ENCODE results near the gene POPDC2.
"Not testable (repeated sequence)": the region's sequence is repeated elsewhere in the genome, so short reads cannot be mapped to it uniquely, and the experiment has no call there.

Gene POPDC2

DNA sequence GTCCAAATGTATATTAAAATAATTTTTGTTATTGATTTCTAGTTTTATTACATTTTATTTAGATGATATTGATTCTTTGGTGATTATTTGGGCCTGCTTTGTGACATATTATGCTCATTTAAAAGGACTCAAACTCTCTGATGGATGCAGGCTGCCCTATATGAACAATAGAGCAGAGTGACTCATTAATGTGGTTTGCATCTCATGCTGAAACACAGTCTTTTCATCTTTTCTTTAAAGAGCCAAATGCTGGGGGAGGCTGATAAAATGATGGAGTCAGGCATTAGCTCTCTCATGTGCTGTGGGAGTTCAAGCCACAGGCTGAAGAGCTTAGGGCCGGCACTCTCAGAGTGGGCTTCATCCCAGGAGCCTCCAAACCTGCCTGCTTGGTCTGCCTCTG is 55.5 kb downstream of the POPDC2 start:
- H3K36me3 ChIP-seq (replicated peaks), result no peaks in the 10 kb centered on the region
- H3K4me1 ChIP-seq, result peaks cover 39% of the 10 kb centered on the region
- no peaks in the 10 kb centered on the region for H3K9me3 ChIP-seq
- no peak overlapping the region for H3K4me3 ChIP-seq
- H3K27me3 ChIP-seq (ENCODE audit: low read depth), result no peaks in the 10 kb centered on the region
- no peak for DNase-seq (ENCODE audit: low spot score in 2 of 2)
- in situ Hi-C loops (cut with MboI; ENCODE audit: low sequenced_read_pairs), result no loop called here

DNA sequence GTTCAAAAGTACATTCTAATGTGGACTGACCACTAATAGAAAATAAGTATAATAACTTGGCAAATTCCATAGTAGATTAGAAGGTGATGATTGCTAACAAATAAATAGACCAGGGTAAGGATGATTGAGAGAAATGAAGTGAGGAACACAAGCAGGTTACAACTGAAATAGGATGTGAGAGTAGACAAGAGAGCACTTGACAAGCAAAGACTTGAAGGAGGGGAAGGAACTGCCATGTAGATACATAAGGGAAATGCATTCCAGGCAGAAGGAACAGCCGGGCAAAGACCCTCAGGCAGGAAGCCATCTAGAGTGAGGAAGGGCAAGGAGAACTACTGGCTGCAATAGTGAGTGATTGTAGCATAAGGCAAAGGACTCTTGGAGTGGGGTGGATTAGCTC is 57.7 kb downstream of the POPDC2 start:
- no peaks in the 10 kb centered on the region for H3K9me3 ChIP-seq
- DNase-seq (ENCODE audit: low spot score in 2 of 2), result peak; percentile 41 to 79
- H3K27me3 ChIP-seq (ENCODE audit: low read depth), result no peaks in the 10 kb centered on the region
- in situ Hi-C loops (cut with MboI; ENCODE audit: low sequenced_read_pairs), result no loop called here
- no peak overlapping the region for H3K4me3 ChIP-seq
- H3K36me3 ChIP-seq (replicated peaks), result no peaks in the 10 kb centered on the region
- H3K4me1 ChIP-seq, result peaks cover 28% of the 10 kb centered on the region

DNA sequence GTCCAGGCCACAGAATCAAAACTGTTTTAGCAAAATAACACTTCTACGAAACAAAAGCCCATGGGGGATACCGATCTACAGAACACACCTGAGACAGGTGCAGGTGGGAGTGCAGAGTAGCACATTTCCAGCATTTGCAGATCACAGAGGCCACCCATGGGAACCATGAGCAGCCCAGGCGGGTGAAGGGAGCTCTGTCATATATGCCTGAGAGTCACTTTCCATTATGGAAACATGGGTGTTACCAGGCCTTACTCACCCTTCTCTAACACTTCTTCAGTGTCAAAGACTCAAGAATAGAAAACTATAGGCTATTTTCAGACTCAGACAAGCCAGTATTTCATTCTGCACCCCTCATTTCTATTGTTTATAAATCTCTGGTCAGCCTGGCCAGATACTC is 59.2 kb downstream of the POPDC2 start:
- peaks cover 28% of the 10 kb centered on the region for H3K4me1 ChIP-seq
- no peak overlapping the region for H3K4me3 ChIP-seq
- H3K9me3 ChIP-seq, result no peaks in the 10 kb centered on the region
- H3K27me3 ChIP-seq (ENCODE audit: low read depth), result no peaks in the 10 kb centered on the region
- H3K36me3 ChIP-seq (replicated peaks), result no peaks in the 10 kb centered on the region
- in situ Hi-C loops (cut with MboI; ENCODE audit: low sequenced_read_pairs), result no loop called here
- no peak for DNase-seq (ENCODE audit: low spot score in 2 of 2)

DNA sequence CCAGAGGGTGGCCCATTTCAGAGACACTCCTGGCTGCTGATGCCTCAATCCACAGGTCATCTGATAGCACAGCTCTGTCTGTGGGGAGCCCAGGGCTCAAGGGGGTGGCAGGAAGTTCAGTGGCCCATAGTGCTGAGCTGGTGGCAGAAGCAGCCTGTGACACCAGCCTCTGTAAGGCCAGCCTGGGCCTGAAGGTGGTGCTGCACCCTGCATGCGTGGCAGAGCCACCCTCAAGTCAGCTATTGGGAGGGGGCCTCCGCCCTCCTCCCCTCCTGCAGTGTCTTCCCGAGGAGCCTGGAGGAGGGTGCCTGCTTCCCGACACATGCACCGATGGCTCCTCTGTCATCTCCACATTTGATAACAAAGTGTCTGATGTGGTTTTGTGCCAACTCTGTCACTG is 59.7 kb downstream of the POPDC2 start:
- peaks cover 28% of the 10 kb centered on the region for H3K4me1 ChIP-seq
- in situ Hi-C loops (cut with MboI; ENCODE audit: low sequenced_read_pairs), result no loop called here
- no peaks in the 10 kb centered on the region for H3K36me3 ChIP-seq (replicated peaks)
- peak in 1 of 2 experiments; percentile 41 for DNase-seq (ENCODE audit: low spot score in 2 of 2)
- no peaks in the 10 kb centered on the region for H3K27me3 ChIP-seq (ENCODE audit: low read depth)
- H3K9me3 ChIP-seq, result no peaks in the 10 kb centered on the region
- H3K4me3 ChIP-seq, result no peak overlapping the region

DNA sequence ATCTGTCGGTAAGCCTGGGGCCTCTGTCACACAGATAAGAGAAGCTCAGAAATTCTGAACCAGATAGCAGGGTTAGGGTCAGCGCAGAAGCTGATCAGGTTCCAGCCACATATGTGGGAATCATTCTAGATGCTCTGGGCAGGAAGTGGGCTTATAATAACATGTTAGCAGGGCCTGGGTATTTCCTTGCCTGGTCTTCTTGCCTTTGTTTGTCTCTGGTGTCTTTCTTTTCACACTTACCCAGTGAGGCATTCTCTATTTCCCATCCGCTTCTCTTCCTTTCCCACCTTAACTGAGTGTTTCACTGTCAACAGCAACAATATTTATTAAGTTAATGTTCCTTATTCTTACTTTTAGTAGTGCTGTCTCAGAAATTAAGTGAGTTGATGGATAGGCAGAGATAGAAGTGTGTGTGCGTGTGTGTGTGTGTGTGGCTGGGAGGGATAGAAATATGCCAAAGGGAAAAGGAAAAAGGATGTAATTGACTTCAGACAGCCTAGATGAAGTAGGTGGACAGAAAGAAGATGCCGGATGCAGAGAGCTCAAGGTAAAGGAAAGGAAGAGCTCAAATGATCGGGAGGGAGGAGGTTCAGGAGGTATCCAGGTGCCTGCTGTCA is 60.7 kb downstream of the POPDC2 start:
- H3K4me1 ChIP-seq, result peaks cover 28% of the 10 kb centered on the region
- no peaks in the 10 kb centered on the region for H3K9me3 ChIP-seq
- no peaks in the 10 kb centered on the region for H3K36me3 ChIP-seq (replicated peaks)
- H3K27me3 ChIP-seq (ENCODE audit: low read depth), result no peaks in the 10 kb centered on the region
- in situ Hi-C loops (cut with MboI; ENCODE audit: low sequenced_read_pairs), result no loop called here
- H3K4me3 ChIP-seq, result no peak overlapping the region
- DNase-seq (ENCODE audit: low spot score in 2 of 2), result no peak

DNA sequence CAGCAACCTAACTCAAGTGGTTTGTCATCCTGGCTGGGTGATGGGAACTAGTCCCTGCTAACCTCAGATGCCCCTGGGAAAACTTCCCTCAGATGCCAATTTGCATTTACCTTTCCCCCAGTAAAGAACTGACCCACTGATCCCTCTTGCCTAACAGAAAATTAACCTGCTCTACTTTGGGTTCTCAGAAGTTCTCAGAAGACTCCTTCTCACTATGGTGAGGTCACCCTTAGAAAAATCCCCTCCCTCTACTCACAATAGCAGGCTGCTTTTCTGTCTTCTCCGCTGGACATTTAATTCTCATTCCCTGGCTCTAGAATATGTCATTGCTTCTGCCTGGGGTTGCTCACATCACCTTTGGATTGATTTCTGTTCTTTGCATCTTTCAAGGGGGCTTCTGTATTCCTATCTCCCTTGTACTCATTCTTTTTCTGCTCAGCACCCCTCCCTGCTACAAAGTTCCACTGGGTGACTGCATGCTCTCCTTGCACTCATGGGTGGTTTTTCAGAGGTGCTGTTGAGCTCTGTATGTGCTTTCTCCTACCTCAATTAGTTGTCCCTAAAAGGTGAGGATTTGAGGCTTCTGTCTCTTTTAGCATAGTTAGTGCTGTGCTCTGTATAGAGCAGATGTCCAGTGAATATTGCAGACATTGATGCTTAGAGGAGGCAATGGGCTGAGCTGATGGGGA is 61.8 kb downstream of the POPDC2 start:
- DNase-seq (ENCODE audit: low spot score in 2 of 2), result no peak
- in situ Hi-C loops (cut with MboI; ENCODE audit: low sequenced_read_pairs), result no loop called here
- H3K4me3 ChIP-seq, result no peak overlapping the region
- H3K36me3 ChIP-seq (replicated peaks), result no peaks in the 10 kb centered on the region
- no peaks in the 10 kb centered on the region for H3K9me3 ChIP-seq
- peaks cover 25% of the 10 kb centered on the region for H3K4me1 ChIP-seq
- H3K27me3 ChIP-seq (ENCODE audit: low read depth), result no peaks in the 10 kb centered on the region

DNA sequence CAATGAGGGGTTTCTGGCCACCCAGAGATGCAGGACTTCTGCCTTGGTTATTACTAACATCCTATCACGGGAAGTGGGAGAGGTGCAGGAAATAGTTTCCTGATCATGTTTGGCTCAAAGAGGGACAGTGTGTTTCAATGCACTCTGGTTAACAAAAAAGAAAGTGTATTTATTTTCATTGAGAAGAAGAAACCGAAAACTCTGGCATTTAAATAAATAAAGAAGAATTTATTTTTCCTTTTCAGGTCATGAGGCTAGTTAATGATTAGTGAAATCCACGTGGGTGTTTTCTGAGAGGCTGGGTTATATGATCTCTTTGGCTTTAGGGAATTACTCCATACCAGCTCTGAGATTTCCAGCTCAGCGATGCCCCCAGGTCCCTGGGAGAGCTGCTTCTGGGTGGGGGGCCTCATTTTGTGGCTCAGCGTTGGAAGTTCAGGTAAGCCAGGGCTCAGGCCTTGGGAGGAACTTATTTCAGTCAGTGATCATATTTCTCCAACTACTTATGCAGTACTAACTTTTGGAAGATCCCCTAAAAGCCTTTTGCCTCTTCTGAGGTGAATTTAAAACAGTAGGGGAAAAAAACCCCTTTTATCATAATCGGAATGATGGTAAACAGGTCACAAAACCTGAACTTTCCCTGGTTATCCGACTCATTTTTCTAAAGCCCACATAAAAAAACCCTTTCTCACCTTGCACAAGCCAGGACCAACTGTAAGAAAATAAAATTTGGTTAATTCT is 62.7 kb downstream of the POPDC2 start, which contains the start of gene PLA1A:
TSS of gene PLA1A (plus strand) at position 338 of the 741 bp plus-strand sequence. CDS start at position 367, 29 bp downstream.
- DNase-seq (ENCODE audit: low spot score in 2 of 2), result no peak
- Histone ChIP-seq H3K9me3 (no peaks in the 10 kb centered on the region), H3K36me3 (replicated peaks) (no peaks in the 10 kb centered on the region), H3K4me1 (peaks cover 17% of the 10 kb centered on the region), H3K4me3 (no peak within 1 kb of the TSS), H3K27me3 (ENCODE audit: low read depth) (no peaks in the 10 kb centered on the region)
- in situ Hi-C loops (cut with MboI; ENCODE audit: low sequenced_read_pairs), result no loop called here

DNA sequence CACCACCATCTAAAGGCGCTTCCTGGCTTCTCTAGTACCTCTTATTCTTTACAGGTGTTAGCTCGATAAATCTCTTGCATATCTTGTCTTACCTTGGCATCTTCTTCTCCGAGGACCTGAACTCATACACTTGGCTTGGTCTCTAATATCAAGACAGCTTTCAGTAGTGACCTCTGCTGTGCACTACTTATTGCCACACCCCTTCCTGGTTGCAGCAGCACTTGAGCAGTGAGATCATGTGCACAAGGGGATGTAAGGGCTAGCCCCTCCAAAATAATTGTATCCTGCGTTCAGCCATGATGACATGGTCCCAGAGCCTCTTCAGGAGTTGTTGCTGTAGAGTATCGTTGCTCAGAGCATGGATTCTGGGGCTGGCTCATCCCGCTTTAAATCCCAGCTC is 64.0 kb downstream of the POPDC2 start:
- Histone ChIP-seq H3K9me3 (no peaks in the 10 kb centered on the region), H3K4me1 (peaks cover 6% of the 10 kb centered on the region), H3K36me3 (replicated peaks) (no peaks in the 10 kb centered on the region), H3K4me3 (no peak overlapping the region), H3K27me3 (ENCODE audit: low read depth) (no peaks in the 10 kb centered on the region)
- in situ Hi-C loops (cut with MboI; ENCODE audit: low sequenced_read_pairs), result no loop called here
- DNase-seq (ENCODE audit: low spot score in 2 of 2), result no peak

DNA sequence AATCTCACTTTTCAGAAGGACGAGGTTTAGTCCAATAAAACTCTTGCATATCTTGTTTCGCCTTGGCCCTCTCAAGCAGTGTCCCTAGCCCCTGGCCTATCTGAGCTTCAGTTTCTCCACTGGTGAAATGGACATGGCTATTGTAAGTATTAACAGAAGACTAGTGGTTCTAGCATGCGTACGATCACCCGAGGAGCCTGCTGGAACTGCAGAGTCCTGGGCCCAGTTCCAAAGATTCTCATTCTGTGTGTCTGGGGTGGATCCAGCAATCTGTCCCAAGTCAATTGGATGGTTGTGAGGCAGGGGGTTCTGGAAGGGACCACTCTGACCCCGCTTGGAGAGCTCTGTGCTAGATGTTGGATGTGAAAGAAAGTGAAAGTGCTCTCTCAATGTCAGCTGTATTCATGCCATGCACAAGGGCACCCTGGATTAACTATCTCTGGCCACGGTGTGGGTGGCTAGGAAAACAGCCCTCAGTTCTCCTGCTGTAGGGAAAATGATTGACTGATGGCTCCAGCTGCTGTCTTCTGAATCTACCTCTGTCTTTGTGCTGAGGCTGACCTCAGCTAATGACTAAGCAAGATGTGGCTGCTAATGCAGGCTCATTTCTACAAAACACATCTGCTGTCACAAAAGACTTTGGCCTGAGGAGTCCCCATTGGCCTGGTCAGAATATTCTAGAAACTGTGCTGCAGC is 64.6 kb downstream of the POPDC2 start:
- Histone ChIP-seq H3K9me3 (no peaks in the 10 kb centered on the region; the same call in 1 of the 2 replicates), H3K4me3 (no peak overlapping the region), H3K27me3 (ENCODE audit: low read depth) (no peaks in the 10 kb centered on the region), H3K4me1 (no peaks in the 10 kb centered on the region), H3K36me3 (replicated peaks) (no peaks in the 10 kb centered on the region)
- DNase-seq (ENCODE audit: low spot score in 2 of 2), result no peak
- in situ Hi-C loops (cut with MboI; ENCODE audit: low sequenced_read_pairs), result no loop called here

DNA sequence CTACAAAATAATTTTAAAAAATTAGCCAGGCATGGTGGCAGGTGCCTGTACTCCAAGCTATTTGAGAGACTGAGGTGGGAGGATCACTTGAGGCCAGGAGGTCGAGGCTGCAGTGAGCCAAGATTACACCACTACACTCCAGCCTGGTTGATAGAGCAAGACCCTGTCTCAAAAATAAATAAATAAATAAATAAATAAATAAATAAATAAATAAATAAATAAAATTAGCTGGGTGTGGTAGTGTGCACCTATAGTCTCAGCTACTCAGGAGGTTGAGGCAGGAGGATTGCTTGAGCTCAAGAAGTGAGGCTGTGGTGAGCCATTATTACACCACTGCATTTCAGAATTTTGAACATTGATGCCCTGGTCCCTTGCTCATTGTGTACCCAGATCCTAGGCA is 65.5 kb downstream of the POPDC2 start:
- in situ Hi-C loops (cut with MboI; ENCODE audit: low sequenced_read_pairs); H3K9me3 ChIP-seq; H3K36me3 ChIP-seq (replicated peaks); H3K4me3 ChIP-seq; DNase-seq (ENCODE audit: low spot score in 2 of 2); H3K27me3 ChIP-seq (ENCODE audit: low read depth); H3K4me1 ChIP-seq: not testable (repeated sequence)

DNA sequence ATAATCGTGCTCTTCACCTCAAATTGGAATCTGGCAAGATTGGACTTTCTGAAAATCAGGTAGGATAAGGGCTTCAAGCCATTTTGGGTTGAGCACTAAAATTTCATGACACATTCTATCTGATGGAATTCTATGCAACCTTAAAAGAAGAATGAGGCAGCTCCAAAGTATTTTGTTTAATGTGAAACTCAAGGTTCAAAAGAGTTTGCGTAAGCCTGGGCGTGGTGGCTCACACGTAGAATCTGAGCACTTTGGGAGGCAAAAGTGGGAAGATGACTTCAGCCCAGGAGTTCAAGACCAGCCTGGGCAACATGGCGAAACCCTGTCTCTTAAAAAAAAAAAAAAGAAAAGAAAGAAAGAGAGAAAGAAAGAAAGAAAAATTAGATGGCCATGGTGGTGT is 66.3 kb downstream of the POPDC2 start:
- no peak for DNase-seq (ENCODE audit: low spot score in 2 of 2)
- Histone ChIP-seq H3K4me1 (no peaks in the 10 kb centered on the region), H3K4me3 (no peak overlapping the region), H3K27me3 (ENCODE audit: low read depth) (no peaks in the 10 kb centered on the region), H3K36me3 (replicated peaks) (no peaks in the 10 kb centered on the region), H3K9me3 (no peaks in the 10 kb centered on the region; the same call in 1 of the 2 replicates)
- in situ Hi-C loops (cut with MboI; ENCODE audit: low sequenced_read_pairs), result no loop called here

DNA sequence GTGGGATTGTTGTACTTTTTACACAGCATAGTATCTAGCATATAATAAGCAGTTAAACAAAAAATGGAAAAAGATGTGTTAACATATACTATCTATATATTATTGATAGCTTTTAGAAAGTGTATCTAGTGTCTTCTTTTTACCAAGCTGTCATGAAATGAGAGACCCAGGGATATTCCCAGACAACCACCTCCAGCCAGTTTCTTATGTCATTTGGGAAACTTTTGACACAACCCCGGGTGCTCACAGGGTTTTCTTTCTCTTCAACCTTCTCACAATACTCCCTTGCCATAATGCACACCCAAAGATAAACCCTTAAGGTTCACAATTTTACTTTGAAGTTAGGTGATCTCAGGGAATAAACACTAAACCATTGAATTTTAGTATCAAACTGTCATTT is 67.5 kb downstream of the POPDC2 start:
- H3K4me3 ChIP-seq, result no peak overlapping the region
- no peak for DNase-seq (ENCODE audit: low spot score in 2 of 2)
- no peaks in the 10 kb centered on the region for H3K36me3 ChIP-seq (replicated peaks)
- in situ Hi-C loops (cut with MboI; ENCODE audit: low sequenced_read_pairs), result no loop called here
- no peaks in the 10 kb centered on the region; the same call in 1 of the 2 replicates for H3K9me3 ChIP-seq
- H3K4me1 ChIP-seq, result no peaks in the 10 kb centered on the region
- no peaks in the 10 kb centered on the region for H3K27me3 ChIP-seq (ENCODE audit: low read depth)
